Activated CD4-positive, alpha-beta T cell treated with anti-CD3 and anti-CD28 coated beads, Interleukin-2, amount 10 ng/mL, durations not matched to agents 24 days and 14 days (primary cell): ENCODE measurements around the gene CLN3. TPM values are rescaled to one million over a fixed set of nuclear protein-coding genes. Genes with fewer than 3 reads are reported as not detected.
"Not testable (repeated sequence)": the region's sequence is repeated elsewhere in the genome, so short reads cannot be mapped to it uniquely, and the experiment has no call there.

Experiments
- DNase-seq: peaks from one replicate; pipeline ENCODE4 v3.0.0; 2022
- H3K27ac Mint-ChIP-seq: one replicate; pipeline ENCODE4 v1.8.0; 2022; ENCODE audit warnings: mild to moderate bottlenecking, mixed read lengths
- H3K27me3 Mint-ChIP-seq: one replicate; pipeline ENCODE4 v1.8.0; 2022; ENCODE audit warnings: mixed read lengths
- H3K36me3 Mint-ChIP-seq: one replicate; pipeline ENCODE4 v1.8.0; 2022; ENCODE audit warnings: low read depth, mild to moderate bottlenecking, mixed read lengths
- H3K4me1 Mint-ChIP-seq: one replicate; pipeline ENCODE4 v1.8.0; 2021; ENCODE audit warnings: mixed read lengths
- H3K4me3 Mint-ChIP-seq: one replicate; pipeline ENCODE4 v1.8.0; 2022; ENCODE audit warnings: mild to moderate bottlenecking, moderate library complexity, mixed read lengths
- H3K9me3 Mint-ChIP-seq: one replicate; pipeline ENCODE4 v1.8.0; 2021; ENCODE audit warnings: mixed read lengths
- intact Hi-C: fragments of 100-400 bp; cut with micrococcal nuclease; formaldehyde crosslinking; loops from one replicate; pipeline ENCODE4 v1.15.1; 2023
- total RNA-seq: library from RNA; stranded (reverse); gene quantifications from 2 replicates; pipeline ENCODE4 v1.2.3, GENCODE V29; 2022

CLN3 gene
- 26.1 and 27.7 TPM in 2 replicates for total RNA-seq

DNA sequence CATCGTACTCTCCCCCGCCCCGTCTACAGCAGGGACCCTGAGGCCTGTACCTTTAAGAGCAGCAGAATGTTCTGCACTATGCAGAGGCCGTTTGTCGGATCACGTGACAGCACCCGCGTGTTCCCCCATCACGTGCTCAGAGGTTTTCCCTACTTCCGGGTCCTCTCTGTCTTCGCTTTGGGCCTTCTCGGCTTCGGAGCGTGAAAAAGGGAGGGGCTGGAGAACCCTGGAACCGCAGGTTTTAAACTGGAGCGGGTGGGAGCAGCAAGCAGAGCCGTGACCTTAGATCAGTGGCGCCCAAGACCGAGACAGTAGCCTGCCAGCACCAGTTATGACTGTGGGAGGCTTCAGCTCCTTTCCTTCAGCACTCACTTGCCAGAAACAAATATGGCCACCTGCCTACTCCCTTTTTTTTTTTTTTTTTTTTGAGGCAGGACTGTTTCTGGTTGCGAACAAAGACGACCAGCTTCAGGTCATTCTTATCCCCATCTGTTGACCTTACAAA lies at the start of gene CLN3:
Gene CLN3 (minus strand): TSS at position 105 of the 505 bp plus-strand sequence. CDS start 315 bp downstream, outside the sequence.
- peaks cover 59% of the 10 kb centered on the region for H3K4me1 Mint-ChIP-seq
- no peaks in the 10 kb centered on the region for H3K27me3 Mint-ChIP-seq
- peaks cover 28% of the 10 kb centered on the region for H3K36me3 Mint-ChIP-seq
- intact Hi-C loops = loop anchor here (1.0 kb wide), 1 partner anchor 280 kb away; no protein-coding TSS in a partner anchor
- H3K4me3 Mint-ChIP-seq = peak within 1 kb of the TSS; percentile 97
- H3K9me3 Mint-ChIP-seq = no peaks in the 10 kb centered on the region
- peak within 1 kb of the TSS; percentile 100 for H3K27ac Mint-ChIP-seq
- DNase-seq = peak; percentile 96

GRCh38 chr16:28540346-28540745 lies 48.5 kb upstream of the CLN3 start:
- peaks cover 3% of the 10 kb centered on the region for H3K27me3 Mint-ChIP-seq
- DNase-seq = no peak
- peaks cover 7% of the 10 kb centered on the region for H3K4me1 Mint-ChIP-seq
- no peaks in the 10 kb centered on the region for H3K36me3 Mint-ChIP-seq
- H3K4me3 Mint-ChIP-seq = no peak overlapping the region
- no peaks in the 10 kb centered on the region for H3K9me3 Mint-ChIP-seq
- no peak overlapping the region for H3K27ac Mint-ChIP-seq
- intact Hi-C loops = no loop called here

GRCh38 chr16:28538733-28539596 lies 47.1 kb upstream of the CLN3 start, which contains the start of gene NUPR1:
Gene NUPR1 (minus strand): TSS chr16:28538974. CDS start chr16:28538907, 67 bp downstream.
- DNase-seq = no peak
- Mint-ChIP-seq H3K9me3 (no peaks in the 10 kb centered on the region), H3K27ac (no peak within 1 kb of the TSS), H3K4me1 (peaks cover 18% of the 10 kb centered on the region), H3K27me3 (no peaks in the 10 kb centered on the region), H3K36me3 (no peaks in the 10 kb centered on the region), H3K4me3 (no peak within 1 kb of the TSS)
- intact Hi-C loops = no loop called here

- H3K4me3 Mint-ChIP-seq = no peak overlapping the region
- H3K4me1 Mint-ChIP-seq = peaks cover 17% of the 10 kb centered on the region
- H3K27me3 Mint-ChIP-seq = no peaks in the 10 kb centered on the region
- intact Hi-C loops = no loop called here
- no peaks in the 10 kb centered on the region for H3K9me3 Mint-ChIP-seq
- no peak overlapping the region for H3K27ac Mint-ChIP-seq
- DNase-seq = no peak
- H3K36me3 Mint-ChIP-seq = no peaks in the 10 kb centered on the region
These were observed 46.3 kb upstream of the CLN3 start for GRCh38 chr16:28537964-28538732.

- H3K27me3 Mint-ChIP-seq = no peaks in the 10 kb centered on the region
- H3K4me3 Mint-ChIP-seq = no peak overlapping the region
- no peak for DNase-seq
- no peak overlapping the region for H3K27ac Mint-ChIP-seq
- peaks cover 16% of the 10 kb centered on the region for H3K4me1 Mint-ChIP-seq
- H3K36me3 Mint-ChIP-seq = no peaks in the 10 kb centered on the region
- intact Hi-C loops = no loop called here
- no peaks in the 10 kb centered on the region for H3K9me3 Mint-ChIP-seq
These were observed 45.2 kb upstream of the CLN3 start for GRCh38 chr16:28537076-28537475.

- no peak overlapping the region for H3K4me3 Mint-ChIP-seq
- intact Hi-C loops = no loop called here
- H3K27me3 Mint-ChIP-seq = no peaks in the 10 kb centered on the region
- H3K4me1 Mint-ChIP-seq = peaks cover 13% of the 10 kb centered on the region
- DNase-seq = peak; percentile 63
- no peak overlapping the region for H3K27ac Mint-ChIP-seq
- no peaks in the 10 kb centered on the region for H3K36me3 Mint-ChIP-seq
- H3K9me3 Mint-ChIP-seq = no peaks in the 10 kb centered on the region
These were observed 42.9 kb upstream of the CLN3 start for GRCh38 chr16:28534542-28535373.

- Mint-ChIP-seq H3K27ac (no peak overlapping the region), H3K27me3 (no peaks in the 10 kb centered on the region), H3K36me3 (no peaks in the 10 kb centered on the region), H3K4me3 (no peak overlapping the region), H3K9me3 (no peaks in the 10 kb centered on the region), H3K4me1 (peaks cover 13% of the 10 kb centered on the region)
- DNase-seq = no peak
- intact Hi-C loops = no loop called here
These were observed 41.2 kb upstream of the CLN3 start for GRCh38 chr16:28532940-28533647.

- H3K27me3 Mint-ChIP-seq = no peaks in the 10 kb centered on the region
These were observed 40.2 kb upstream of the CLN3 start for GRCh38 chr16:28531777-28532744.

GRCh38 chr16:28529124-28529523 lies 37.2 kb upstream of the CLN3 start:
- intact Hi-C loops = no loop called here
- Mint-ChIP-seq H3K27ac (no peak overlapping the region), H3K4me1 (peaks cover 4% of the 10 kb centered on the region), H3K27me3 (no peaks in the 10 kb centered on the region), H3K9me3 (no peaks in the 10 kb centered on the region), H3K36me3 (no peaks in the 10 kb centered on the region), H3K4me3 (no peak overlapping the region)
- no peak for DNase-seq

More at GRCh38 chr16:28531777-28532744, 40.2 kb upstream of the CLN3 start:
- Mint-ChIP-seq H3K9me3 (no peaks in the 10 kb centered on the region), H3K36me3 (no peaks in the 10 kb centered on the region), H3K4me1 (peaks cover 11% of the 10 kb centered on the region), H3K27ac (no peak overlapping the region), H3K4me3 (no peak overlapping the region)
- intact Hi-C loops = no loop called here
- no peak for DNase-seq

GRCh38 chr16:28528463-28528867 lies 36.6 kb upstream of the CLN3 start:
- Mint-ChIP-seq H3K27ac (no peak overlapping the region), H3K4me3 (no peak overlapping the region), H3K27me3 (no peaks in the 10 kb centered on the region), H3K9me3 (no peaks in the 10 kb centered on the region), H3K36me3 (no peaks in the 10 kb centered on the region), H3K4me1 (peaks cover 3% of the 10 kb centered on the region)
- intact Hi-C loops = no loop called here
- no peak for DNase-seq

DNA sequence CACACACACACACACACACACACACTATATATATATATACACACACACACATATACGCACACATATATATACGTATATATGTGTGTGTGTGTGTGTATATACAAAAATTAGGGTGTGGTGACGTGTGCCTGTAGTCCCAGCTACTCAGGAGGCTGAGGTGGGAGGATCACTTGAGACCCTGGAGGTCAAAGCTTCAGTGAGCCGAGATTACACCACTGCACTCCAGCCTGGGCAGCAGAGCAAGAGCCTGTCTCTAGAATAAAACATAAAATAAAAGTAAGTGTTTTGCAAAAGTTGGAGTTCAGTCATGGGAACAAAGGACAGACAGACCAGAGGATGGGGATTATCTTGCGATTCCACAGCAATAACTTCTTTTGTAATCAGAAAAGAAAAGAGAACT lies 36.1 kb upstream of the CLN3 start:
- DNase-seq = no peak
- Mint-ChIP-seq H3K4me1 (peaks cover 3% of the 10 kb centered on the region), H3K27ac (no peak overlapping the region), H3K9me3 (no peaks in the 10 kb centered on the region), H3K4me3 (no peak overlapping the region), H3K36me3 (no peaks in the 10 kb centered on the region), H3K27me3 (no peaks in the 10 kb centered on the region)
- intact Hi-C loops = no loop called here

- H3K9me3 Mint-ChIP-seq, H3K36me3 Mint-ChIP-seq, H3K4me1 Mint-ChIP-seq, H3K27ac Mint-ChIP-seq, intact Hi-C loops, H3K27me3 Mint-ChIP-seq, DNase-seq, H3K4me3 Mint-ChIP-seq: not testable (repeated sequence)
These were observed 35.4 kb upstream of the CLN3 start for GRCh38 chr16:28527100-28527785.
